HG03521 (cell line): Measurements from ENCODE around the gene BCL2L1.

Experiments used
- ATAC-seq: cut with Tn5 transposase; IDR thresholded peaks from one replicate; pipeline ENCODE4 v1.9.1; 2021; ENCODE audit warnings: mild to moderate bottlenecking, moderate library complexity; ENCODE audit not compliant: unreplicated experiment

The BCL2L1 gene

GRCh38 chr20:31615416-31615815 is 107.3 kb downstream of the BCL2L1 start:
- ATAC-seq: no peak
